Endothelial cell of umbilical vein (primary cell): ENCODE results near the gene CIAO3. TPM values are rescaled to one million over a fixed set of nuclear protein-coding genes. Genes with fewer than 3 reads are reported as not detected.

Experiments used
- BruUV-seq: library from RNA; stranded (reverse); fragments of 400-500 nt; replicated peaks from 2 replicates; lab custom pipeline; 2021; lab: Mats Ljungman, UMichigan
- CTCF ChIA-PET: fragments of 300-600, 350-600 bp; sonication (Branson Sonifier 250); formaldehyde crosslinking; loops from one replicate; lab custom pipeline; 2021; ENCODE audit warnings: antibody characterized with exemption, inconsistent platforms; lab: Charles Lee
- POLR2A ChIA-PET: fragments of 300-600, 350-600 bp; sonication (Branson Sonifier 250); formaldehyde crosslinking; loops from one replicate; lab custom pipeline; 2021; ENCODE audit warnings: antibody characterized with exemption, inconsistent platforms; lab: Charles Lee
- DNase-seq: peaks from one replicate; pipeline ENCODE4 v3.0.0-alpha.2; 2011; ENCODE audit warnings: low read depth, low spot score
- FAIRE-seq: peaks from 2 replicates; lab custom pipeline; 2011; peaks lifted over from hg19 to GRCh38; lab: Jason Lieb, UNC
- H2AFZ ChIP-seq: 2 replicates; pipeline ENCODE4 v1.6.0; 2012; ENCODE audit warnings: low read depth, low read length, control low read depth, inconsistent platforms
- H3K27ac ChIP-seq: 2 replicates; pipeline ENCODE4 v1.5.1; 2011; ENCODE audit warnings: low read depth, mild to moderate bottlenecking, control low read depth, low read length, moderate library complexity; ENCODE audit not compliant: insufficient read depth
- H3K27me3 ChIP-seq, 2 experiments: 2 replicates each; pipeline versions ENCODE4 v1.6.0 to v1.6.1; 2011; ENCODE audit warnings: low read length in 2 of 2, mixed read lengths in 1 of 2; ENCODE audit not compliant: control insufficient read depth in 2 of 2, insufficient read depth in 2 of 2
- H3K36me3 ChIP-seq, 2 experiments: 2 replicates in 1 of 2; 3 replicates in 1 of 2; pipeline ENCODE4 v1.5.1; 2011; ENCODE audit warnings: low read length in 2 of 2, mild to moderate bottlenecking in 1 of 2, moderate library complexity in 1 of 2; ENCODE audit not compliant: control insufficient read depth in 2 of 2, insufficient read depth in 2 of 2; ENCODE audit errors: extremely low read depth in 1 of 2
- H3K4me1 ChIP-seq: 3 replicates; pipeline ENCODE4 v1.5.1; 2011; ENCODE audit warnings: mild to moderate bottlenecking, low read length; ENCODE audit not compliant: control insufficient read depth, insufficient read depth; ENCODE audit errors: extremely low read depth
- H3K4me2 ChIP-seq: 2 replicates; pipeline ENCODE4 v1.6.1; 2011; ENCODE audit warnings: low read length, control low read depth, mixed read lengths; ENCODE audit not compliant: insufficient read depth
- H3K4me3 ChIP-seq, 3 experiments: fragments of 200-600 bp in 1 of 3; sonication (generic), shearing (Covaris generic) in 1 of 3; replicated peaks in 1 of 3; 2 replicates each; pipeline ENCODE4 v1.5.1; 2011 to 2016; ENCODE audit warnings: control low read depth in 3 of 3, low read length in 3 of 3, mild to moderate bottlenecking in 2 of 3, inconsistent platforms in 1 of 3, low read depth in 1 of 3, moderate library complexity in 1 of 3; ENCODE audit not compliant: insufficient read depth in 1 of 3
- H3K79me2 ChIP-seq: 2 replicates; pipeline ENCODE4 v1.6.0; 2012; ENCODE audit warnings: low read length, inconsistent platforms; ENCODE audit not compliant: control insufficient read depth, insufficient read depth
- H3K9ac ChIP-seq: replicated peaks from 2 replicates; pipeline ENCODE3; 2011; ENCODE audit warnings: low read length, control low read depth; ENCODE audit not compliant: insufficient read depth; ENCODE audit errors: extremely low read depth
- H3K9me1 ChIP-seq: replicated peaks from 3 replicates; pipeline ENCODE4 v1.6.0; 2011; ENCODE audit warnings: mild to moderate bottlenecking, low read length; ENCODE audit not compliant: control insufficient read depth, insufficient read depth; ENCODE audit errors: extremely low read depth
- H3K9me3 ChIP-seq: replicated peaks from 2 replicates; pipeline ENCODE4 v1.5.1; 2012; ENCODE audit warnings: low read length, inconsistent platforms; ENCODE audit not compliant: control insufficient read depth, insufficient read depth
- H4K20me1 ChIP-seq: replicated peaks from 2 replicates; pipeline ENCODE3; 2011; ENCODE audit warnings: mild to moderate bottlenecking, low read length; ENCODE audit not compliant: control insufficient read depth, insufficient read depth; ENCODE audit errors: extremely low read depth
- CTCF ChIP-seq, 2 donors: IDR thresholded peaks; 1 replicate in 1 of 2; 2 replicates in 1 of 2; pipeline ENCODE4 v1.5.1; 2011; ENCODE audit warnings: low read length in 2 of 2, mild to moderate bottlenecking in 2 of 2, moderate library complexity in 2 of 2, control low read depth in 1 of 2, inconsistent platforms in 1 of 2, low read depth in 1 of 2; ENCODE audit not compliant: insufficient read depth in 1 of 2; ENCODE audit errors: extremely low read depth in 1 of 2
- EZH2 ChIP-seq: IDR thresholded peaks from 2 replicates; pipeline ENCODE4 v1.6.1; 2012; ENCODE audit warnings: borderline replicate concordance, low read depth, mild to moderate bottlenecking, moderate library complexity, low read length, inconsistent platforms; ENCODE audit not compliant: severe bottlenecking
- GATA2 ChIP-seq: IDR thresholded peaks from 2 replicates; pipeline ENCODE4 v1.7.0; 2011; ENCODE audit warnings: low read depth, mild to moderate bottlenecking, moderate library complexity, mixed read lengths, low read length; ENCODE audit not compliant: insufficient read length, insufficient read depth
- JUN ChIP-seq: IDR thresholded peaks from 2 replicates; pipeline ENCODE4 v1.6.1; 2011; ENCODE audit warnings: borderline replicate concordance, low read depth; ENCODE audit not compliant: insufficient read length, insufficient read depth
- MAX ChIP-seq: IDR thresholded peaks from 2 replicates; pipeline ENCODE4 v1.6.1; 2011; ENCODE audit not compliant: insufficient read depth, insufficient read length
- MYC ChIP-seq: IDR thresholded peaks from one replicate; pipeline ENCODE4 v1.6.1; 2011; ENCODE audit warnings: mild to moderate bottlenecking, low read depth, low read length
- POLR2A ChIP-seq: IDR thresholded peaks from 2 replicates; pipeline ENCODE4 v1.6.1; 2012; ENCODE audit warnings: low read depth, mild to moderate bottlenecking, control low read depth, low read length
- POLR2AphosphoS5 ChIP-seq: IDR thresholded peaks from 2 replicates; pipeline ENCODE4 v1.6.1; 2012; ENCODE audit warnings: low read depth, mild to moderate bottlenecking, control low read depth, low read length, moderate library complexity; ENCODE audit not compliant: insufficient read depth
- dilution Hi-C: fragments of 300-500 bp; cut with MboI; formaldehyde crosslinking; loops from one replicate; pipeline ENCODE4 v1.15.0; 2019; ENCODE audit warnings: low sequenced_read_pairs; ENCODE audit not compliant: extremely low pct_ligation_motif_present
- intact Hi-C: fragments of 100-400 bp; cut with micrococcal nuclease; formaldehyde crosslinking; loops from one replicate; pipeline ENCODE4 v1.10.0; 2022
- polyA plus RNA-seq, 4 experiments: library from polyadenylated mRNA; depleted of rRNA in 3 of 4; stranded (reverse) in 3 of 4; unstranded in 1 of 4; fragments of >200 nt; gene quantifications; 2 replicates each; pipeline versions ENCODE4 v1.2.1 to v1.2.3, GENCODE V29; 2011 to 2012; ENCODE audit warnings: missing spikeins in 1 of 4
- total RNA-seq: library from RNA; stranded (reverse); gene quantifications from 2 replicates; pipeline ENCODE4 v1.2.3, GENCODE V29; 2021

CIAO3 gene
- total and polyA plus RNA-seq, 2 donors (not counting 3 experiments of a cell fraction or from before 2014, with no cell fraction given) = 23.1 to 33.8 TPM

GRCh38 chr16:680967-681745 lies 59.6 kb downstream of the CIAO3 start:
- dilution Hi-C loops = no loop called here
- Histone ChIP-seq H4K20me1 (no peaks in the 10 kb centered on the region), H3K4me3 (peak overlapping the region; percentile 68 to 83 (median 71)), H2AFZ (no peak overlapping the region), H3K27me3 (no peaks in the 10 kb centered on the region), H3K79me2 (peaks cover 31% of the 10 kb centered on the region), H3K4me1 (peaks cover 20% of the 10 kb centered on the region), H3K4me2 (peak overlapping the region; percentile 66), H3K9me1 (no peaks in the 10 kb centered on the region), H3K27ac (no peak overlapping the region), H3K9me3 (no peaks in the 10 kb centered on the region), H3K9ac (peak overlapping the region; percentile 49), H3K36me3 (peaks cover 7 to 14% of the 10 kb centered on the region in 2 experiments)
- CTCF ChIA-PET = interaction anchor here (0.7 to 1.8 kb wide), 6 partner anchors 13 to 289 kb away, joined by 3 to 5 read pairs (median 4); no protein-coding TSS in a partner anchor
- intact Hi-C loops = no loop called here
- FAIRE-seq = no peak
- POLR2A ChIA-PET = interaction anchor here (0.9 kb wide), 1 partner anchor 9 kb away, joined by 5 read pairs; the partner anchor contains the start of gene WDR24
- no peak for TF ChIP-seq JUN
- TF ChIP-seq POLR2A = no peak
- no peak for TF ChIP-seq MYC
- TF ChIP-seq MAX = no peak
- TF ChIP-seq EZH2 = no peak
- TF ChIP-seq POLR2AphosphoS5 = no peak
- TF ChIP-seq GATA2 = no peak
- peak in 1 of 2 donors; percentile 15 for TF ChIP-seq CTCF (IDR thresholded peaks at IDR 0.05; ENCODE audit: extremely low read depth in 1 of 2, insufficient read depth in 1 of 2, low read depth in 1 of 2, low read length in 2 of 2)
- no TSS peak for BruUV-seq
- peak; percentile 40 for DNase-seq
